H1 (cell line): ENCODE data around the gene CAST. TPM values are rescaled to one million over a fixed set of nuclear protein-coding genes. Genes with fewer than 3 reads are reported as not detected.
A peak's percentile ranks its signal among the peaks of the same experiment; 100 is the strongest.

Source experiments
- CTCF ChIA-PET: fragments of 300-600 bp; sonication (Branson Sonifier 250); formaldehyde crosslinking; loops from one replicate; lab custom pipeline; 2021; ENCODE audit not compliant: partially characterized antibody; lab: Charles Lee
- POLR2A ChIA-PET: fragments of 300-600 bp; sonication (Branson Sonifier 250); formaldehyde crosslinking; loops from one replicate; lab custom pipeline; 2021; ENCODE audit warnings: inconsistent platforms; ENCODE audit not compliant: partially characterized antibody; lab: Charles Lee
- DNase-seq, 2 experiments: peaks; one replicate each; pipeline versions ENCODE4 v3.0.0 to v3.0.0-alpha.2; 2010 to 2022; ENCODE audit warnings: low spot score in 2 of 2, low read depth in 1 of 2, mixed read lengths in 1 of 2
- FAIRE-seq: peaks from 2 replicates; lab custom pipeline; 2011; peaks lifted over from hg19 to GRCh38; lab: Jason Lieb, UNC
- H2AFZ ChIP-seq: 2 replicates; pipeline ENCODE4 v1.8.1; 2012; ENCODE audit warnings: low read length, inconsistent platforms
- H2AK5ac ChIP-seq: 2 replicates; pipeline ENCODE4 v1.6.1; 2013; ENCODE audit warnings: low read depth, low read length
- H2BK120ac ChIP-seq: replicated peaks from 2 replicates; pipeline ENCODE3; 2013; ENCODE audit warnings: low read depth, low read length, inconsistent platforms
- H2BK12ac ChIP-seq: 2 replicates; pipeline ENCODE4 v1.6.1; 2013; ENCODE audit warnings: low read depth, low read length
- H2BK15ac ChIP-seq: 2 replicates; pipeline ENCODE4 v1.6.1; 2013; ENCODE audit warnings: low read length
- H2BK20ac ChIP-seq: 2 replicates; pipeline ENCODE4 v1.6.1; 2013; ENCODE audit warnings: low read length
- H2BK5ac ChIP-seq: 2 replicates; pipeline ENCODE4 v1.6.1; 2013; ENCODE audit warnings: low read depth, low read length
- H3K14ac ChIP-seq: 2 replicates; pipeline ENCODE4 v1.6.1; 2013; ENCODE audit warnings: inconsistent platforms; ENCODE audit not compliant: insufficient read length
- H3K18ac ChIP-seq: 2 replicates; pipeline ENCODE4 v1.6.1; 2013; ENCODE audit warnings: low read length; ENCODE audit errors: extremely low read depth
- H3K23ac ChIP-seq: 2 replicates; pipeline ENCODE4 v1.6.1; 2013; ENCODE audit warnings: inconsistent platforms; ENCODE audit not compliant: insufficient read length
- H3K23me2 ChIP-seq: 2 replicates; pipeline ENCODE4 v1.6.1; 2013; ENCODE audit warnings: low read depth, low read length
- H3K27ac ChIP-seq: 2 replicates; pipeline ENCODE4 v1.6.1; 2011; ENCODE audit warnings: low read depth, low read length, inconsistent platforms
- H3K27me3 ChIP-seq, 4 experiments: replicated peaks in 1 of 4; 1 replicate in 1 of 4; 2 replicates in 3 of 4; pipeline versions ENCODE4 v1.6.1 to v1.8.1; 2011 to 2013; ENCODE audit warnings: low read length in 3 of 4, mild to moderate bottlenecking in 3 of 4, inconsistent platforms in 2 of 4, mixed read lengths in 2 of 4, moderate library complexity in 1 of 4; ENCODE audit not compliant: control insufficient read depth in 3 of 4, insufficient read depth in 3 of 4; ENCODE audit errors: extremely low read depth in 1 of 4
- H3K36me3 ChIP-seq, 4 experiments: 2 replicates each; pipeline versions ENCODE4 v1.6.1 to v1.8.1; 2011 to 2013; ENCODE audit warnings: mild to moderate bottlenecking in 4 of 4, low read length in 3 of 4, moderate library complexity in 2 of 4, control low read depth in 1 of 4, inconsistent platforms in 1 of 4; ENCODE audit not compliant: insufficient read depth in 4 of 4, control insufficient read depth in 2 of 4
- H3K4ac ChIP-seq: replicated peaks from 2 replicates; pipeline ENCODE3; 2013; ENCODE audit warnings: low read length, low read depth, mixed read lengths, inconsistent platforms; ENCODE audit not compliant: insufficient read length
- H3K4me1 ChIP-seq, 4 experiments: replicated peaks in 1 of 4; 1 replicate in 1 of 4; 2 replicates in 3 of 4; pipeline versions ENCODE4 v1.6.1 to v1.8.1; 2011 to 2013; ENCODE audit warnings: low read length in 3 of 4, inconsistent platforms in 2 of 4, mixed read lengths in 1 of 4; ENCODE audit not compliant: insufficient read depth in 4 of 4, control insufficient read depth in 3 of 4
- H3K4me2 ChIP-seq, 2 experiments: 2 replicates each; pipeline versions ENCODE4 v1.6.1 to v1.8.1; 2011 to 2013; ENCODE audit warnings: low read depth in 2 of 2, low read length in 2 of 2, control low read depth in 1 of 2, inconsistent platforms in 1 of 2, mild to moderate bottlenecking in 1 of 2; ENCODE audit not compliant: insufficient read depth in 1 of 2
- H3K4me3 ChIP-seq, 4 experiments: fragments of 200-600, 300-600 bp in 1 of 4; sonication (generic), shearing (Covaris generic), sonication (Bioruptor Twin) in 1 of 4; 2 replicates each; pipeline versions ENCODE4 v1.5.1 to v1.8.1; 2011 to 2016; ENCODE audit warnings: low read length in 4 of 4, low read depth in 3 of 4, control low read depth in 2 of 4, inconsistent platforms in 2 of 4, mild to moderate bottlenecking in 2 of 4, mixed read lengths in 1 of 4, moderate library complexity in 1 of 4; ENCODE audit not compliant: insufficient read depth in 2 of 4; ENCODE audit errors: extremely low read depth in 1 of 4
- H3K56ac ChIP-seq: replicated peaks from 2 replicates; pipeline ENCODE3; 2013; ENCODE audit warnings: low read depth, mild to moderate bottlenecking, mixed read lengths, low read length, inconsistent platforms; ENCODE audit not compliant: insufficient read length
- H3K79me1 ChIP-seq: 2 replicates; pipeline ENCODE4 v1.6.1; 2013; ENCODE audit warnings: low read depth, low read length, control low read depth
- H3K79me2 ChIP-seq, 2 experiments: 2 replicates each; pipeline versions ENCODE4 v1.6.1 to v1.8.1; 2012 to 2013; ENCODE audit warnings: low read length in 2 of 2, mild to moderate bottlenecking in 2 of 2, inconsistent platforms in 1 of 2; ENCODE audit not compliant: insufficient read depth in 2 of 2, control insufficient read depth in 1 of 2
- H3K9ac ChIP-seq, 4 experiments: replicated peaks in 1 of 4; 1 replicate in 1 of 4; 2 replicates in 3 of 4; pipeline versions ENCODE4 v1.6.1 to v1.8.1; 2011 to 2013; ENCODE audit warnings: low read depth in 3 of 4, low read length in 3 of 4, control low read depth in 2 of 4, mild to moderate bottlenecking in 2 of 4, moderate library complexity in 2 of 4, inconsistent platforms in 1 of 4; ENCODE audit errors: extremely low read depth in 1 of 4
- H3K9me3 ChIP-seq, 2 experiments: 2 replicates each; pipeline versions ENCODE4 v1.6.1 to v1.8.1; 2012 to 2013; ENCODE audit warnings: mild to moderate bottlenecking in 2 of 2, moderate library complexity in 2 of 2, control low read depth in 1 of 2, inconsistent platforms in 1 of 2, low read depth in 1 of 2, low read length in 1 of 2, mixed read lengths in 1 of 2; ENCODE audit not compliant: insufficient read depth in 2 of 2
- H4K20me1 ChIP-seq, 2 experiments: replicated peaks in 1 of 2; 2 replicates each; pipeline versions ENCODE3 to v1.8.1; 2011 to 2013; ENCODE audit warnings: inconsistent platforms in 2 of 2, low read length in 2 of 2, mild to moderate bottlenecking in 1 of 2; ENCODE audit not compliant: insufficient read depth in 2 of 2, control insufficient read depth in 1 of 2
- H4K5ac ChIP-seq: 2 replicates; pipeline ENCODE4 v1.6.1; 2013; ENCODE audit warnings: low read length, low read depth, mixed read lengths, inconsistent platforms; ENCODE audit not compliant: insufficient read length
- H4K8ac ChIP-seq: 2 replicates; pipeline ENCODE4 v1.8.0; 2013; ENCODE audit warnings: mild to moderate bottlenecking, moderate library complexity, low read length, inconsistent platforms; ENCODE audit not compliant: insufficient read depth; ENCODE audit errors: extremely low read depth
- H4K91ac ChIP-seq: replicated peaks from 2 replicates; pipeline ENCODE3; 2013; ENCODE audit warnings: low read length, mixed read lengths, inconsistent platforms; ENCODE audit not compliant: insufficient read length
- CTBP2 ChIP-seq: IDR thresholded peaks from 2 replicates; pipeline ENCODE4 v1.7.0; 2011; ENCODE audit warnings: borderline replicate concordance, mild to moderate bottlenecking, moderate library complexity, mixed read lengths, low read length; ENCODE audit not compliant: insufficient read depth, insufficient read length
- HDAC6 ChIP-seq: IDR thresholded peaks from one replicate; pipeline ENCODE4 v1.7.1; 2012; ENCODE audit warnings: low read depth, mild to moderate bottlenecking, inconsistent platforms, low read length, moderate library complexity
- JUN ChIP-seq: IDR thresholded peaks from 2 replicates; pipeline ENCODE4 v1.6.1; 2011; ENCODE audit warnings: low read depth, mild to moderate bottlenecking, improper control_type of control experiment, low read length
- KDM1A ChIP-seq: fragments of 200-600, 300-600 bp; sonication (generic); IDR thresholded peaks from 2 replicates; pipeline ENCODE4 v1.7.1; 2016; ENCODE audit warnings: mild to moderate bottlenecking, low read length, borderline replicate concordance
- WGBS, 2 experiments: shearing (Covaris generic) in 1 of 2; methylation state at CpG; one replicate each; pipeline versions ENCODE4 v1.1.6 to v1.1.7; 2013 to 2015; ENCODE audit warnings: low lambda C conversion rate in 2 of 2, mixed read lengths in 2 of 2, inconsistent platforms in 1 of 2, low coverage in 1 of 2, missing lambda C conversion rate in 1 of 2; ENCODE audit not compliant: insufficient replicate concordance in 2 of 2, insufficient coverage in 1 of 2, insufficient read length in 1 of 2; ENCODE audit errors: extremely low coverage in 1 of 2, missing lambda C conversion rate in 1 of 2; 5-methylcytosine and 5-hydroxymethylcytosine counted together
- polyA plus RNA-seq, 7 experiments: library from polyadenylated mRNA; depleted of rRNA in 3 of 7; stranded (reverse) in 5 of 7; unstranded in 2 of 7; fragments of >200 nt in 5 of 7; fragments of 200-250 nt in 2 of 7; gene quantifications; 1 replicate in 5 of 7; 2 replicates in 1 of 7; 4 replicates in 1 of 7; pipeline versions ENCODE4 v1.2.1 to v1.2.3, GENCODE V29; 2011 to 2013; ENCODE audit warnings: missing spikeins in 2 of 7, mixed read lengths in 2 of 7
- total RNA-seq: library from RNA; stranded (reverse); fragmentation: NEBNext Ultra II Directional; extraction: Animal tissue kit (Norgen Biotek cat#: 25700); gene quantifications from 2 replicates; pipeline ENCODE4 v1.2.1, GENCODE V29; 2021
- TF ChIP-seq, protein P1 (sequence below): IDR thresholded peaks from 2 replicates; pipeline ENCODE4 v1.6.1; 2012; ENCODE audit warnings: inconsistent platforms

Gene CAST
- total and polyA plus RNA-seq, 2 of the 8 experiments (the other 6 are each of a cell fraction or from before 2014, with no cell fraction given) = 9.0 to 48.2 TPM

- Histone ChIP-seq H3K56ac (no peak overlapping the region), H3K23me2 (no peaks in the 10 kb centered on the region), H3K4ac (no peak overlapping the region), H4K8ac (no peak overlapping the region), H3K18ac (no peak overlapping the region), H3K23ac (no peak overlapping the region), H3K27me3 (no peaks in the 10 kb centered on the region), H2BK5ac (no peak overlapping the region), H2AFZ (no peak overlapping the region), H2BK20ac (no peak overlapping the region), H3K4me1 (no peaks in the 10 kb centered on the region), H3K79me2 (no peaks in the 10 kb centered on the region), H3K36me3 (no peaks in the 10 kb centered on the region), H4K5ac (no peak overlapping the region), H4K20me1 (no peaks in the 10 kb centered on the region), H3K27ac (no peak overlapping the region), H3K14ac (no peak overlapping the region), H2BK12ac (no peak overlapping the region), H3K9me3 (no peaks in the 10 kb centered on the region), H4K91ac (no peak overlapping the region), H2BK120ac (no peak overlapping the region), H3K79me1 (no peaks in the 10 kb centered on the region), H2AK5ac (no peak overlapping the region), H3K4me3 (no peak overlapping the region), H2BK15ac (no peak overlapping the region), H3K4me2 (no peak overlapping the region), H3K9ac (no peak overlapping the region)
- no peak for DNase-seq
- FAIRE-seq = no peak
- WGBS, 2 experiments = 90% methylated on average over 2 of the region's 2 CpGs; no CpG with 5 or more reads in 1 of the 2 experiments
- TF ChIP-seq JUN (no peak), CTBP2 (no peak), HDAC6 (no peak), KDM1A (0 out of 2 replicates have a peak, but pooled peaks have one; percentile 25)
- TF ChIP-seq, protein P1, sequence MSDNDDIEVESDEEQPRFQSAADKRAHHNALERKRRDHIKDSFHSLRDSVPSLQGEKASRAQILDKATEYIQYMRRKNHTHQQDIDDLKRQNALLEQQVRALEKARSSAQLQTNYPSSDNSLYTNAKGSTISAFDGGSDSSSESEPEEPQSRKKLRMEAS = no peak
- POLR2A ChIA-PET = no interaction called here
- CTCF ChIA-PET = interaction anchor here (0.9 to 7.0 kb wide), 5 partner anchors 21 to 171 kb away, joined by 3 to 89 read pairs (median 6); no protein-coding TSS in a partner anchor
Observed at GRCh38 chr5:96692441-96692840, 30.3 kb downstream of the CAST start.
